Activated T-cell treated with anti-CD3 and anti-CD28 coated beads, Interleukin-2, amount 50 U/mL, for 72 hours (primary cell): ENCODE results near the gene FOXO1. TPM values are rescaled to one million over a fixed set of nuclear protein-coding genes. Genes with fewer than 3 reads are reported as not detected.

ENCODE experiments used
- ATAC-seq, 2 donors: fragments of 150-1000 bp; cut with Tn5 transposase; replicated peaks in 1 of 2; 2 replicates each; pipeline ENCODE4 v1.10.0; 2021; ENCODE audit warnings: moderate library complexity in 2 of 2, mild to moderate bottlenecking in 1 of 2
- DNase-seq, 2 donors: peaks; one replicate each; pipeline ENCODE4 v3.0.0; 2021 to 2022; ENCODE audit warnings: mixed read lengths in 1 of 2
- H3K27ac Mint-ChIP-seq: one replicate; pipeline ENCODE4 v1.8.0; 2022; ENCODE audit warnings: mild to moderate bottlenecking, moderate library complexity, mixed read lengths
- H3K27me3 Mint-ChIP-seq: one replicate; pipeline ENCODE4 v1.8.0; 2022; ENCODE audit warnings: low read depth, mixed read lengths
- H3K36me3 Mint-ChIP-seq, 2 donors: one replicate each; pipeline ENCODE4 v1.8.0; 2022; ENCODE audit warnings: mixed read lengths in 2 of 2, mild to moderate bottlenecking in 1 of 2; ENCODE audit not compliant: insufficient read depth in 2 of 2
- H3K4me1 Mint-ChIP-seq: one replicate; pipeline ENCODE4 v1.8.0; 2022; ENCODE audit warnings: low read depth, mixed read lengths
- H3K4me3 Mint-ChIP-seq, 2 donors: one replicate each; pipeline ENCODE4 v1.8.0; 2022; ENCODE audit warnings: mild to moderate bottlenecking in 2 of 2, mixed read lengths in 2 of 2, moderate library complexity in 2 of 2
- H3K9me3 Mint-ChIP-seq, 2 donors: one replicate each; pipeline ENCODE4 v1.8.0; 2022; ENCODE audit warnings: mixed read lengths in 2 of 2
- total RNA-seq, 2 donors: library from RNA; stranded (reverse); gene quantifications; one replicate each; pipeline ENCODE4 v1.2.3, GENCODE V29; 2022

FOXO1 gene
- total RNA-seq, 2 donors from 2014 or later: 47.0 to 56.9 TPM

DNA sequence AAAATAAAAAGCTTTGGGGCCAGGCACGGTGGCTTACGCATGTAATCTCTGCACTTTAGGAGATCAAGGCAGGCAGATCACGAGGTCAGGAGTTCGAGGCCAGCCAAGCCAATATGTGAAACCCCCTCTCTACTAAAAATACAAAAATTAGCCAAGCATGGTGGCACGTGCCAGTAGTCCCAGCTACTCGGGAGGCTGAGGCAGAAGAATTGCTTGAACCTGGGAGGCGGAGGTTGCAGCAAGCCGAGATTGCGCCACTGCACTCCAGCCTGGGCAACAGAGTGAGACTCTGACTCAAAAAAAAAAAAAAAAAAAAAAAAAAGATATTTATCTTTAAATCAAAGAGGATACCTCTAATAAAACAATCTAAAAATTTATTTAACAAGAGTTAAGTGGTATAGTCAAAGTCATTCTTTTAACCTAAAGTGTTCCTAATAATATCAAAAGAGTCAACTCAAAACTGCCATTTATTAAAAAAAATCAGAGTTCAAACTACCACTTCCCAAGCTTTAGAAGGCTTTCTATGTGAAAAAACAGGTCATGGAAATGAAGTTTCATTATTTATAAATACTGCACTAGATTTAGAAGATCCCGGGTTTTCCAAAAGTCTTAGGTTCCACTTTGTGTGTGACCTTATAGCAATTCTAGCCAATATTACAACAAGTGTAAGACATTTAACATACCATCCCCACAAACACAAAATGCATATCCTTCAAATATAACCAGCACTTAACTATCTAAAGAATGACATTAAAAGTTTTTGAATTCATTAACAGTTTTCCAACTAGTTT, 4.4 kb downstream of the FOXO1 start:
- Mint-ChIP-seq H3K4me1 (peaks cover 62% of the 10 kb centered on the region), H3K9me3 (peaks cover 0 to 4% of the 10 kb centered on the region in 2 donors), H3K27me3 (no peaks in the 10 kb centered on the region), H3K27ac (peak overlapping the region; percentile 93), H3K4me3 (peak overlapping the region; percentile 95), H3K36me3 (peaks cover 19 to 43% of the 10 kb centered on the region in 2 donors)
- DNase-seq (no peak), ATAC-seq (no peak)

DNA sequence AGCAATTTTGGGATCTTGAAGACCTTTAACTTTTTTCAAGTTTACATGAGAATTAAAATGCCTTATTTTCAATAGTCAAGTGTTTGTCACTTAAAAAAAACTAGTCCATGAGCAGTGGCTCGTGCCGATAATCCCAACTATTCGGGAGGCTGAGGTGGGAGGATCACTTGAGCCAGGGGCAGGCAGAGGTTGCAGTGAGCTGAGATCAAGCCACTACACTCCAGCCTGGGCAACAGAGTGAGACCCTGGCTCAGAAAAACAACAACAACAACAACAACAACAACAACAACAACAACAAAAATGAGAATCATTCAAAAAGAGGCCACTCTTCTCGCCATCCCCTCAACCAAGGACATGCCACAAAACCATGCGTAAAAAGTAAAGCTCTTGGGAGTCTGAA, 5.7 kb downstream of the FOXO1 start:
- H3K4me3 Mint-ChIP-seq: peak overlapping the region; percentile 60 to 84
- DNase-seq: no peak
- peaks cover 76% of the 10 kb centered on the region for H3K4me1 Mint-ChIP-seq

DNA sequence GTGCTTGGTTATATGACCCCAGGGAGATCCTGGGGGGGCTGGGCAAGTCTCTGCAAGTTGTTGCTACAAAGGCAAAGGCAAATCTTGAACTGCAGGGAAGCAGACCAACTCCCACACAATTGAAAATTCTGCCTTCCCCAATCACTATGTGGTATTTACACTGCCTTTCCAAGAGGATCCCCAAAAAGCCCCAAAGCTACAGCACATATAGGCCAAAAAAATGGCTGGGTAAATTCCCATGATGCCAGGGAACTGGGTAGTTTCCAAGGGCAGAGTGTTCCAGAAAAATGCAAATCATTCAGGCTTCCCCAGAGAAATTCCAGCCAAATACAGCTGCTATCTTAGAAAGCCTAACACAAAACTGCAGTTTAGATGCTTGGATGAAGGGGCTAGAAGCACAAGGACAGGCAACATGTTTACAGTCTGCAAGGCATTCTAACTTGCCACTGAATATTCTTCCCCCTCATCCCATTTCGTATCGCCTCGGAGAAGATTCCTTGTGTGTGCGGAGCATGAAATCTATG, 6.2 kb downstream of the FOXO1 start:
- ATAC-seq (no peak), DNase-seq (no peak)
- Mint-ChIP-seq H3K4me3 (peak overlapping the region; percentile 60 to 84), H3K36me3 (peaks cover 15 to 39% of the 10 kb centered on the region in 2 donors), H3K9me3 (peaks cover 0 to 4% of the 10 kb centered on the region in 2 donors), H3K27me3 (no peaks in the 10 kb centered on the region), H3K27ac (peak overlapping the region; percentile 66), H3K4me1 (peaks cover 81% of the 10 kb centered on the region)

More for the DNA sequence above, 5.7 kb downstream of the FOXO1 start:
- H3K9me3 Mint-ChIP-seq: peaks cover 0 to 4% of the 10 kb centered on the region in 2 donors
- no peaks in the 10 kb centered on the region for H3K27me3 Mint-ChIP-seq
- no peak for ATAC-seq
- H3K36me3 Mint-ChIP-seq: peaks cover 19 to 43% of the 10 kb centered on the region in 2 donors
- H3K27ac Mint-ChIP-seq: peak overlapping the region; percentile 66

DNA sequence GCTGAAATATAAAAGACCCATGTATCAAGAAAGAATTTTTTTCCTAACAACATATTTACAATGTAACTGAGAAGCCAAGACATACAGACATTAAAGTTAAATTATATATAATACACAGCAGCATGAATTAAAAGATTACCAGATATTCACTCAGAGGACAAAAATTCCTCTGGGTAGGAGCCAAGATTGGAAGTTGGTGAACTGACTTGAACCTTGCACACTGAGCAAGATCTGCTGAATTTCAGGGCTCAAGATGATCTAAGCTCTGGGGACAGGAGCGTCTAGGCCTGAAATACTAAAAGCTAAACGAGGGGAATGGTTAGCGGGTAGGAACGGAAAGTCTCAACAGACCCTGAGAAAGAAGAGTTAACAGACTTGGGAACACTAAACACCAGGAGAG, 8.5 kb downstream of the FOXO1 start:
- Mint-ChIP-seq H3K27me3 (no peaks in the 10 kb centered on the region), H3K27ac (peak overlapping the region; percentile 84), H3K9me3 (peaks cover 0 to 4% of the 10 kb centered on the region in 2 donors), H3K4me3 (peak overlapping the region; percentile 42 to 58), H3K36me3 (peaks cover 7 to 32% of the 10 kb centered on the region in 2 donors), H3K4me1 (peaks cover 97% of the 10 kb centered on the region)
- DNase-seq (no peak), ATAC-seq (no peak)

DNA sequence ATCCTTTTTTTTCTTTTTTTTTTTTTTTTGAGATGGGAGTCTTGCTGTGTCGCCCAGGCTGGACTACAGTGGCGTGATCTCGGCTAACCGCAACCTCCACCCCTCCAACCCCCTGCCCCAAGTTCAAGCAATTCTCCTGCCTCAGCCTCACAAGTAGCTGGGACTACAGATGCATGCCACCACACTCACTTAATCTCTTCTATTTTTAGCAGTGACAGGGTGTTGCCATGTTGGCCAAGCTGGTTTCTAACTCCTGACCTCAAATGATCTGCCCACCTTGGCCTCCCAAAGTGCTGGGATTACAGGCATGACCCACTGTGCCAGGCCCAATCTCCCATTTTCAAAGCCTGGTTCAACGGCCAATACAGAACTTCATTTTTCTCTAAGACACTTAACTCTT, 9.1 kb downstream of the FOXO1 start:
- Mint-ChIP-seq H3K36me3 (peaks cover 7 to 32% of the 10 kb centered on the region in 2 donors), H3K9me3 (peaks cover 0 to 4% of the 10 kb centered on the region in 2 donors), H3K4me1 (peaks cover 97% of the 10 kb centered on the region), H3K4me3 (peak overlapping the region; percentile 42 to 58), H3K27ac (peak overlapping the region; percentile 84), H3K27me3 (no peaks in the 10 kb centered on the region)
- no peak for DNase-seq
- no peak for ATAC-seq

DNA sequence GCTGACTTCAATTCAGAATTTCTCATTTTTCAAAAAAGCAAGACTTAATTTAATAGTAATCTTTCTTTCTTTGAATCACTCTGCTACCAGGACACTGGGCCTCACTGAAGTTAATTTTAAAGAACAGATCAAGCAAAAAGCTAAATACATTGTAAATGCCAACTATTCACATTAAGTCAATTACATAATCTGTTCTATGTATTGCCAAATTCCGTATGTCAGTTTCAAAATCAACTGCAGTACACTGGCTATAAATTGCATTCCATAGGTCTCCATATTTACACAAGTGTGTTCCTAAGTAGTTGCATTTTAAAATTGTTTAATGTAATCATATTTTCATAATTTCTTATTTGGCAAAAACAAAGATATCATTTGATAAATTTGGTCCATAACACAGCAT, 10.1 kb downstream of the FOXO1 start:
- peaks cover 7 to 29% of the 10 kb centered on the region in 2 donors for H3K36me3 Mint-ChIP-seq
- H3K4me1 Mint-ChIP-seq: peaks cover 100% of the 10 kb centered on the region
- DNase-seq (no peak), ATAC-seq (no peak)
- H3K4me3 Mint-ChIP-seq: peak overlapping the region in 1 of 2 donors; percentile 14
- H3K27me3 Mint-ChIP-seq: no peaks in the 10 kb centered on the region
- peaks cover 0 to 4% of the 10 kb centered on the region in 2 donors for H3K9me3 Mint-ChIP-seq
- peak overlapping the region; percentile 81 for H3K27ac Mint-ChIP-seq

DNA sequence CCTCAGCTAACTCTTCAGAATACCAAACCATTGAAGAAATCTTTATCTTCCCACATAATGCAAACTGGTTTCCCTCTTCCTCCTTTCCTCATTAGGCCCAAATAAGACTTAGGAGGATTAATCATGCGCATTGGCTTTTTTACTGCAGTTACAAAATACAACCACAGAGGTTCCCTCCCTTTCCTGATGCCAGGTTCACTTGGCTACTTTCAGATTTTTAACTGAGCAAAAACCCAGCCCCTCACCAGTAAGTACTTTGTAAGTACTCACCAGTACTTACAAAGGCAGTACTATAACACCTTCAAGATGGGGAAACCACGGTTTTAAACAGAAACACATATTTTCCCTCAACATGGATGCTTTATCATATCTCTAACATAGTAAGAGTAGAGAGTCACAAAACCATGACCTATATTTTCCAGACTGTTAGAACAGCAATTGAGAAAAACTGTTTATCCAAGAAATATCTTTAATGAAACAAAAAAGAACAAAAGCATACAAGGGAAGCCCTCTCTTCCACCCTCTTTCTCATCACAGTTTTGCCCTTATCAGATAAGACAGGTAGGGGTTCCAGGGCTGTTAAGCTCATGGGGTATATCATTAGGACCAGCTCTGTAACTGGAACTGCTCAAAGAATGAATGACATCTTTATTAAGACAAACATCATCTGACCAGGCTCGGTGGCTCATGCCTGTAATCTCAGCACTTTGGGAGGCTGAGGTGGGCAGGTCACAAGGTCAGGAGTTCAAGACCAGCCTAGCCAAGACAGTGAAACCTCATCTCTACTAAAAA, 12.7 kb downstream of the FOXO1 start:
- peak overlapping the region; percentile 98 for H3K27ac Mint-ChIP-seq
- peaks cover 2 to 4% of the 10 kb centered on the region in 2 donors for H3K9me3 Mint-ChIP-seq
- no peak for DNase-seq
- peaks cover 100% of the 10 kb centered on the region for H3K4me1 Mint-ChIP-seq
- peak overlapping the region; percentile 65 to 80 for H3K4me3 Mint-ChIP-seq
- H3K36me3 Mint-ChIP-seq: peaks cover 7 to 18% of the 10 kb centered on the region in 2 donors
- peak; percentile 90 to 91 for ATAC-seq
- H3K27me3 Mint-ChIP-seq: no peaks in the 10 kb centered on the region

DNA sequence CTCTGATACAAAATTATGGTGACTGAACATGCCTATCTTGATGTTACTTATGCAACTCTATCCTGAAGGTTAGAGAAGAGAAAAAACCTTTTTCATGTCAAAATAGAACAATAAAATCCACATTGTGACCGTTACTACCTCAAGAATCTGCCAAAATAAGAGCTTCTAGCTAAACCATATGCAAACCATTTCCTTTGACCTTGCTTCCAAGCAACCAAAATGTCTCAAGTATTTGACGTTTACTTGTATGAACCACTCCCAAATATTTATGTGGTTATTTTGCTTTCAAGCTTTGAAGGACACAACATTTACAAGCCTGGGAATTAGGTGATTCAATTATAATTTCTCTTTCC, 13.9 kb downstream of the FOXO1 start:
- no peak for DNase-seq
- Mint-ChIP-seq H3K4me3 (peak overlapping the region; percentile 65 to 80), H3K4me1 (peaks cover 100% of the 10 kb centered on the region), H3K27ac (no peak overlapping the region), H3K27me3 (no peaks in the 10 kb centered on the region), H3K9me3 (peaks cover 0 to 2% of the 10 kb centered on the region in 2 donors), H3K36me3 (peaks cover 4 to 7% of the 10 kb centered on the region in 2 donors)
- ATAC-seq: no peak

DNA sequence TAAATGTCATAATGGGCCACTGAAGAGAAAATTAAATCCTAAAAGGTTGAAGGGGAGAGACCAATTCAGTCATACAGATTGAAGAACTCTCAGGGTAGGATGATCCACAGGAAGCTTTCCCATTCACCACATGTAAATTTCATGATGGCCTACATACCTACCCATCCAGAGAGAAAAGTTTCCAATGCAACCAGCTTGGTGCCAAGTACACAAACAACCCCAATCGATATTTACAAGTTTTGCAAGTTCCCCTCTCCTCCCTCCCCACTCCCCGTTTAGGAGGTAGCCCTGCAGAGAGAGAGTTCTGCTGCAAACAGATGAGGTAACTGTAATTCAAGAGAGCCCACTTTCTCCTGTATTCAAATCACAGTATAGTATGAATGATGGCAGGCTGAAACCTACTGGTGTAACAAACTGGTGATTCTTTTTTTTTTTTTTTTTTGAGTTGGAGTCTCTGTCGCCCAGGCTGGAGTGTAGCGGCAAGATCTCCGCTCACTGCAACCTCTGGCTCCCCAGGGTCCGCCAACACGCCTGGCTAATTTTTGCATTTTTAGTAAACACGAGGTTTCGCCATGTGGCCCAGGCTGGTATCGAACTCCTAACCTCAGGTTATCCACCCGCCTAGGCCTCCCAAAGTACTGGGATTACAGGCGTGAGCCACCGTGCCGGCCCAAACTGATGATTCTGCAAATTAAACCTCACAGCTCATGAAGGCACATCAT, 14.4 kb downstream of the FOXO1 start:
- peaks cover 2 to 5% of the 10 kb centered on the region in 2 donors for H3K36me3 Mint-ChIP-seq
- no peak for DNase-seq
- no peak overlapping the region for H3K27ac Mint-ChIP-seq
- peak overlapping the region; percentile 65 to 80 for H3K4me3 Mint-ChIP-seq
- H3K9me3 Mint-ChIP-seq: peaks cover 0 to 2% of the 10 kb centered on the region in 2 donors
- H3K27me3 Mint-ChIP-seq: no peaks in the 10 kb centered on the region
- peaks cover 100% of the 10 kb centered on the region for H3K4me1 Mint-ChIP-seq
- ATAC-seq: no peak

DNA sequence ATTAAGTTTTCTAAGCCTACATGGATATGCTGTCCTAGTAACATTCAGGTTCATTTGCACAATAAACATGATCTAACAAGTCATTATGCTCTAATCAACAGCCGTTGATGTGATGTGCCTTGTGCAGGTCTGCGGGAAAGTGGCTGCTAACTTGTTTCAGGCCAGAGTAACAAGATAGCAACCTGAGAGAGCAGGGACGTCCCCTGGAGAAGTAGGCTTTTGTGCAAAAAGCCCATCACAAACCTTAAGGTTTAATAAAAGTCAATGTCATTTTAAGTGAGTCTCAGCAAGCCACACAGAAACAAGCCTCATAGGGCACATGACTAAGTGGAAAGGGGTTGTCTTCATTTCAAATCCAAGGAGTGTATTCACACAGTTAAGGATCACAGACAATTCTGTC, 17.6 kb downstream of the FOXO1 start:
- peaks cover 2 to 5% of the 10 kb centered on the region in 2 donors for H3K36me3 Mint-ChIP-seq
- ATAC-seq (no peak), DNase-seq (no peak)
- peaks cover 0 to 2% of the 10 kb centered on the region in 2 donors for H3K9me3 Mint-ChIP-seq
- peak overlapping the region; percentile 76 for H3K27ac Mint-ChIP-seq
- peaks cover 100% of the 10 kb centered on the region for H3K4me1 Mint-ChIP-seq
- peak overlapping the region in 1 of 2 donors; percentile 71 for H3K4me3 Mint-ChIP-seq
- H3K27me3 Mint-ChIP-seq: no peaks in the 10 kb centered on the region

DNA sequence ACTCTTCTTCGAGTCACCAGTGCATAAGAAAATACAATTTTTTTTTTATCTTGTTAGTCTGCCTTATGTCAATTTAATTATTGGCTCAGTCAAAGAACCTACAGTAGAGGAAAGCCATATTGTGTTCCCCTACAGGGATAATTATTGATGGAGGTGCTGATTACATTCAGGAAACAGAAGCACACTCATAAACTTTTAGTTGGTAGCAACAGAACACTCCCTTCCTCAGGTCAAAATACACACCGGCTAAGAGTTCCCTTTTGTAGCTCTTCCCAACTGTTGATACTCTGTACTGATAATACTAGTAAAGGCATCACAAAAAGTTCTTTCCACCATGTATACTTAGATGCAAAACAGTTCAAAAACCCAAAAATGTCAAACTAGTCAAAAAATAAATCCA, 18.4 kb downstream of the FOXO1 start:
- H3K27me3 Mint-ChIP-seq: no peaks in the 10 kb centered on the region
- peak overlapping the region; percentile 75 for H3K27ac Mint-ChIP-seq
- no peak for DNase-seq
- ATAC-seq: no peak
- peaks cover 2 to 5% of the 10 kb centered on the region in 2 donors for H3K36me3 Mint-ChIP-seq
- H3K9me3 Mint-ChIP-seq: peaks cover 0 to 2% of the 10 kb centered on the region in 2 donors
- peak overlapping the region in 1 of 2 donors; percentile 37 for H3K4me3 Mint-ChIP-seq
- peaks cover 100% of the 10 kb centered on the region for H3K4me1 Mint-ChIP-seq

DNA sequence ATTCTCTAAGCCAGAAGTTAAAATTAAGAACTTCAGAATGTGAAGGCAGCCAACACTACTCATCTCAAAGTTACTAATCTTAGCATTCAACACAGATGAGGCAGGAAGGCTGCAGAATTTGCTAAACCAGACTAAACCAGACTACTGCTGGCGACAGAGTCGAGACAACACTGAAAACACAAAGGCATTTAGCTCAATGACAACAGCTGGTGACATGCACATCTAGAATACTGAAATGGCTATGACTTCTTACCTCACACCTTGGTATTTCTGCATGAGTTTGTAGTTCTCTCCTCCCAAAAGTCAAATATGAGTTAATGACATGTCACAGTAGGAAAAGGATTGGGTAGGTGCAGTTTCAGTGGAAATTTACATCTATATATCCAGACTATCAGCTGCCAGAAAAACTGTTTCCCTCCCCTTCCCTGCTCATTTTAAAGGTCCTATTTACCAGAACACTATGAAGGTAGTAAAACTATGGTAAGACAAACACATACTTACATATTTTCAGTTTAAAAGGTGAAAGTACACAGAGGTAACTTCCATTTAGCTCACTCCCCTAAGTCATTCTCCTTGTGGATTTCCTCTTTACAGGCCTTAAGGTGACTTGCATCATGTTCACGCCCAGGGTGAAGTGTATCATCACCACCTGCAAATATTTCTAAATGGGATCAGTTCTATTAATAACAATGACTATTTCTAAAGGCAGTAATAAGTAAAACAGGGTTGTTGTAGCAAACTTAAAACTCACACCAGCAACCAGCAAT, 21.4 kb downstream of the FOXO1 start:
- peak overlapping the region; percentile 99 for H3K27ac Mint-ChIP-seq
- H3K4me1 Mint-ChIP-seq: peaks cover 99% of the 10 kb centered on the region
- no peaks in the 10 kb centered on the region for H3K27me3 Mint-ChIP-seq
- H3K4me3 Mint-ChIP-seq: peak overlapping the region; percentile 56 to 63
- H3K36me3 Mint-ChIP-seq: peaks cover 2 to 4% of the 10 kb centered on the region in 2 donors
- ATAC-seq (peak; percentile 73 to 91), DNase-seq (peak in 1 of 2 donors; percentile 49)
- H3K9me3 Mint-ChIP-seq: no peaks in the 10 kb centered on the region
